Upper lobe of right lung (tissue), 1 donor: Measurements from ENCODE around the gene ATP8A1. TPM values are rescaled to one million over a fixed set of nuclear protein-coding genes. Genes with fewer than 3 reads are reported as not detected.

Experiments
- ATAC-seq: fragments of 200-7000 bp; cut with Tn5 transposase; one replicate; pipeline ENCODE4 v1.9.1; 2020; ENCODE audit warnings: mild to moderate bottlenecking, moderate library complexity
- DNase-seq: peaks from one replicate; pipeline ENCODE4 v3.0.0-alpha.2; 2020
- H3K27ac ChIP-seq: fragments of 200-600 bp; one replicate; pipeline ENCODE4 v1.8.0; 2022
- H3K27me3 ChIP-seq: fragments of 200-600 bp; one replicate; pipeline ENCODE4 v1.8.0; 2022; ENCODE audit warnings: mild to moderate bottlenecking
- H3K36me3 ChIP-seq: fragments of 200-600 bp; one replicate; pipeline ENCODE4 v1.8.0; 2022
- H3K4me1 ChIP-seq: fragments of 200-600 bp; one replicate; pipeline ENCODE4 v1.8.0; 2022
- H3K4me3 ChIP-seq: fragments of 200-600 bp; one replicate; pipeline ENCODE4 v1.8.0; 2022; ENCODE audit warnings: mild to moderate bottlenecking
- H3K9me3 ChIP-seq: fragments of 200-600 bp; one replicate; pipeline ENCODE4 v1.8.0; 2022
- intact Hi-C: fragments of 100-400 bp; cut with DNase I; formaldehyde crosslinking; loops from one replicate; pipeline ENCODE4 v1.11.0; 2022
- total RNA-seq: library from RNA; stranded (reverse); fragmentation: NEBNext Ultra II Directional; extraction: Animal tissue kit (Norgen Biotek cat#: 25700); gene quantifications from one replicate; pipeline ENCODE4 v1.2.1, GENCODE V29; 2021
- TF ChIP-seq, protein P1 (sequence below): fragments of 200-600 bp; IDR thresholded peaks from one replicate; pipeline ENCODE4 v1.8.0; 2022; ENCODE audit warnings: antibody characterized with exemption
- donor health status: DM: no; HTN: yes; CAD: no; lungs with severe emphysema.

Gene ATP8A1
- total RNA-seq, 1 donor from 2014 or later, result 79.3 TPM

DNA sequence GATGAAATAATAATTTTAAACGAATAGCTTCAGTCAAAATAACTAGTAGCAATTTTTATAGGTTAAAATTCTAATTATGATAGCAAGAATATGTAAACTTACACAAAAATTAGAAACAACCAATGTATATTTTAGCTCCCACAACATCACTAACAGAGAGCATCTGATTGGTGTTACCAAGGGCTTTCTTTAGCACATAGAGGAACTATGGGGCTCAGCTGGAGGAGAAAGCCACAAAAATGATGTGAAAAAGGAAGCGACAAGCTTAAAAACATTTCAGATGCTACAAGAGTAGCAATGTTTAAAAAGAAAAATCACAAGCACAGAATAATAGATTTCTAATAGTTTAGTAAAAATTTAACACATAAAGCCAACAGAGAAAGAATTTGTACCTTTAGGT lies 56.3 kb downstream of the ATP8A1 start:
- intact Hi-C loops, result no loop called here
- TF ChIP-seq, protein P1, sequence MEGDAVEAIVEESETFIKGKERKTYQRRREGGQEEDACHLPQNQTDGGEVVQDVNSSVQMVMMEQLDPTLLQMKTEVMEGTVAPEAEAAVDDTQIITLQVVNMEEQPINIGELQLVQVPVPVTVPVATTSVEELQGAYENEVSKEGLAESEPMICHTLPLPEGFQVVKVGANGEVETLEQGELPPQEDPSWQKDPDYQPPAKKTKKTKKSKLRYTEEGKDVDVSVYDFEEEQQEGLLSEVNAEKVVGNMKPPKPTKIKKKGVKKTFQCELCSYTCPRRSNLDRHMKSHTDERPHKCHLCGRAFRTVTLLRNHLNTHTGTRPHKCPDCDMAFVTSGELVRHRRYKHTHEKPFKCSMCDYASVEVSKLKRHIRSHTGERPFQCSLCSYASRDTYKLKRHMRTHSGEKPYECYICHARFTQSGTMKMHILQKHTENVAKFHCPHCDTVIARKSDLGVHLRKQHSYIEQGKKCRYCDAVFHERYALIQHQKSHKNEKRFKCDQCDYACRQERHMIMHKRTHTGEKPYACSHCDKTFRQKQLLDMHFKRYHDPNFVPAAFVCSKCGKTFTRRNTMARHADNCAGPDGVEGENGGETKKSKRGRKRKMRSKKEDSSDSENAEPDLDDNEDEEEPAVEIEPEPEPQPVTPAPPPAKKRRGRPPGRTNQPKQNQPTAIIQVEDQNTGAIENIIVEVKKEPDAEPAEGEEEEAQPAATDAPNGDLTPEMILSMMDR, result no peak
- Histone ChIP-seq H3K27me3 (no peaks in the 10 kb centered on the region), H3K27ac (no peak overlapping the region), H3K36me3 (no peaks in the 10 kb centered on the region), H3K9me3 (no peaks in the 10 kb centered on the region), H3K4me3 (no peak overlapping the region), H3K4me1 (no peaks in the 10 kb centered on the region)
- ATAC-seq, result no peak
- no peak for DNase-seq

DNA sequence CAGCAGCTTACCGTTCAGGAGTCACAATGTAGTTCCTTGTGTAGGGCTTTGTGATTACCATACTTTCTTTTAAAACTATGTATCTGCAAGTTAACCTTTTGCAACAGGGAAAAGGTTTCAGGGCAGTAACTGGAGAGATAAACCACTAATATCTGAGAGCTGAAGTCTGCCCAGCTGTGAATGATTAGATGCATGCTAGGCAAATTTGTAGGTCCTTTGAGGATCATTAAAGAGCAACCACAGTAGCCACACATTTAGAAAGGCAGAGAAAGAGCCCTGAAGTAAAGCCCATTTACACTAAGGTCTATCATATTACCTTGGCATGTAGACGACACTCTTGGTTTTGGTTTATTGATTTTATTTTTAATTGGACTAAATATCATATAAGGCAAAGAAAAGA lies 60.0 kb downstream of the ATP8A1 start:
- intact Hi-C loops, result no loop called here
- TF ChIP-seq, protein P1, result no peak

DNA sequence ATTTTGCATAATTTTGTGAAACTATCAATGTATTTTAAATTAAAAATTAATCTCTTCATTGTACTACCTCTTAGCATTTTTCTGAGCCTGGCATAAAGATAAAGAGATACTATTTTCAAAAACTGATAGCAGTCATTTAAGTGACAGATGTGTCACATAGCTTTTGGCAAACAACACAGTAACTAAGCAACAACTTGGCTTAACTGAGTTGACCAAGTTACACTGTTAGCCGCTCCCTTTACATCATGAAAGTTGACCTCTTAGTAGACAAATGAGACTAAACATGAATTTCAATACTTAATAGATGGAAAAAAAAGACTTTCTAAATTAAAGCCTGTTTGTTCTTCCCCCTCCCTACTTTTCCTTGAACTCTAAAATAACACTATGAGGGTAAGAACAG lies 62.0 kb downstream of the ATP8A1 start:
- TF ChIP-seq, protein P1, result no peak
- no peaks in the 10 kb centered on the region for H3K27me3 ChIP-seq
- no peak overlapping the region for H3K27ac ChIP-seq
- intact Hi-C loops, result no loop called here
- no peaks in the 10 kb centered on the region for H3K4me1 ChIP-seq
- H3K9me3 ChIP-seq, result no peaks in the 10 kb centered on the region
- H3K4me3 ChIP-seq, result no peak overlapping the region
- DNase-seq (no peak), ATAC-seq (no peak)
- H3K36me3 ChIP-seq, result no peaks in the 10 kb centered on the region

More for the DNA sequence above, 60.0 kb downstream of the ATP8A1 start:
- H3K4me1 ChIP-seq, result no peaks in the 10 kb centered on the region
- no peaks in the 10 kb centered on the region for H3K27me3 ChIP-seq
- no peak for ATAC-seq
- H3K27ac ChIP-seq, result no peak overlapping the region
- no peak for DNase-seq
- no peak overlapping the region for H3K4me3 ChIP-seq
- H3K9me3 ChIP-seq, result no peaks in the 10 kb centered on the region
- no peaks in the 10 kb centered on the region for H3K36me3 ChIP-seq

DNA sequence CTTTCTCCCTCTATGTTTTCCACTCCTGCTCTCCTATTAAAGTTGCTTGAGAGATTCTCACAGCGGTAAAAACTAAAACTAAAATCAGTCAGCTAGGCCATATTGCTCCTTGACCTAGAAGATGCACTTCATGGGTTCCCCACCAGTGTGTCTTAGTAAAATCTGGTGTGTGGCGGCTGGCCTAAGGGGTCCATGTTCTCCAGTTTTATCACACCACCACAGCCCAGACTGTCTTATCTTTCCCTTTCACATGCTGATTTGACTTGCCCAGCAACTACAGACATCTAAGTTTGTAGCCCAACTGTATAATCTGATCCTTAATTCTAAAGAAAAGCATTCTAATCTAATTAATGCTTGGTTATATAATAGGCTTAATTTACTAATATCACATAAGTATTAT lies 68.0 kb downstream of the ATP8A1 start:
- TF ChIP-seq, protein P1, result no peak
- H3K4me3 ChIP-seq, result no peak overlapping the region
- intact Hi-C loops, result no loop called here
- DNase-seq (no peak), ATAC-seq (no peak)
- H3K36me3 ChIP-seq, result peaks cover 12% of the 10 kb centered on the region
- no peaks in the 10 kb centered on the region for H3K4me1 ChIP-seq
- no peaks in the 10 kb centered on the region for H3K27me3 ChIP-seq
- no peaks in the 10 kb centered on the region for H3K9me3 ChIP-seq
- H3K27ac ChIP-seq, result no peak overlapping the region

DNA sequence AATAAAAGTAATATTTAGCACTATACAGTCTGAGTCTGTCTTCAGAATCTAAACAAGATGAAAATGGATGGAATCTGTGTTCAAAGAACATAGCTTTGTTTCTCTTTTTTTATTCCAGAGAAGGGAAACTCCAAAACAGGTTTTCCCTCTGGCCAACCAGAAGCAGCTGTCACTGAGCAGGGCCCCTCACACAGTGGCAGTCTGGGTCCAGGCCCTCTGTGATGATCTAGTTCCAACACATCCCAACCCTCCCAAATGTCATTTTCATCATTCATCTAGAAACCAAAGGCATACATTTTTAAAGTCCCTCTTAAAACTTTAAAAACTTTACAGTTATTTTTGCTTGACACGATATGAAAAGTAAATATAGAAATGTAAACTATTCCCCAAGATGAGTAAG lies 70.1 kb downstream of the ATP8A1 start:
- Histone ChIP-seq H3K36me3 (peaks cover 17% of the 10 kb centered on the region), H3K27me3 (no peaks in the 10 kb centered on the region), H3K9me3 (no peaks in the 10 kb centered on the region), H3K27ac (no peak overlapping the region), H3K4me3 (no peak overlapping the region), H3K4me1 (no peaks in the 10 kb centered on the region)
- TF ChIP-seq, protein P1, result no peak
- DNase-seq (no peak), ATAC-seq (no peak)
- intact Hi-C loops, result no loop called here

DNA sequence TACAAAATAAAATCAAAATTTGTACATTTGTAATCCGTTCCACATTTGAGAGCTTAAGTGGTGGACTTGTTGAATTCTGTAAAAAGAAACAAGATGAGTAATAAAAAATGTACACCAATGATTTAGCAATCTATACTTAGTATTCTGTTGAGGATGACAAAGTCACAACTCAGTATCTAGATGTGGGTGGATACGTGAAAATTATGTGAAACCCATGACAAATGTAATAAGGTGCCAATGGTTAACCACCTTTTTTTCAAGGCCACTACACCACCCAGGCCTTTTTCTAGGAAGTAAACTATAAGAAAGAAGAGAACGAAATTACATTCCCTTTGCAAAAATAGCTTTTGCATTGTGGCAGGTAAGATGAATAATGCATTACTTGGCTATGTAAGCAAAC lies 77.0 kb downstream of the ATP8A1 start:
- intact Hi-C loops, result no loop called here
- no peak overlapping the region for H3K4me3 ChIP-seq
- no peaks in the 10 kb centered on the region for H3K4me1 ChIP-seq
- ATAC-seq (no peak), DNase-seq (no peak)
- no peaks in the 10 kb centered on the region for H3K27me3 ChIP-seq
- TF ChIP-seq, protein P1, result no peak
- no peaks in the 10 kb centered on the region for H3K9me3 ChIP-seq
- peaks cover 19% of the 10 kb centered on the region for H3K36me3 ChIP-seq
- H3K27ac ChIP-seq, result no peak overlapping the region
